ENCODE measurements around the gene MTA3. TPM values are rescaled to one million over a fixed set of nuclear protein-coding genes. Genes with fewer than 3 reads are reported as not detected.
A peak's percentile ranks its signal among the peaks of the same experiment; 100 is the strongest.

The MTA3 gene
- total and polyA plus RNA-seq, 9 of the 15 experiments (the other 6 are each of a cell fraction or from before 2014, with no cell fraction given) = 12.4 to 39.6 (median 23.5) TPM

DNA sequence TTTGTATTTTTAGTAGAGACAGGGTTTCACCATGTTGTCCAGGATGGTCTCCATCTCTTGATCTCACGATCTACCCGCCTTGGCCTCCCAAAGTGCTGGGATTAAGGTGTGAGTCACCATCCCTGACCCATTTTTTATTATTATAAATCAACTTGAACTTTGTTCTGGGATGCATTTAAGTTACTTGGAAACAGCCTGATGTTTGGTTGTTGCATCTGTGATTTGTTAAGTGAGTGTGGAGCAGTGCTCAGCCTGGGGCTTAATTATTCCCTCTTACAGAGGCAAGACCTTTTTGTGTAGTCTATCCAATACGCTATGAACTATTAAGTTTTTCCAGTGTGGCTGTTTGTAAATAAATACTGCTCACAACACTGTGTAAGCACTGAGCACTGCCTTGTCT lies 32.6 kb downstream of the MTA3 start (continued):
- TF ChIP-seq MTA3 (IDR thresholded peaks at IDR 0.05; ENCODE audit: borderline replicate concordance) (no peak), PHF20 (IDR thresholded peaks at IDR 0.05; ENCODE audit: partially characterized antibody) (no peak), DDX20 (tag; IDR thresholded peaks at IDR 0.05; ENCODE audit: low read depth) (no peak)

DNA sequence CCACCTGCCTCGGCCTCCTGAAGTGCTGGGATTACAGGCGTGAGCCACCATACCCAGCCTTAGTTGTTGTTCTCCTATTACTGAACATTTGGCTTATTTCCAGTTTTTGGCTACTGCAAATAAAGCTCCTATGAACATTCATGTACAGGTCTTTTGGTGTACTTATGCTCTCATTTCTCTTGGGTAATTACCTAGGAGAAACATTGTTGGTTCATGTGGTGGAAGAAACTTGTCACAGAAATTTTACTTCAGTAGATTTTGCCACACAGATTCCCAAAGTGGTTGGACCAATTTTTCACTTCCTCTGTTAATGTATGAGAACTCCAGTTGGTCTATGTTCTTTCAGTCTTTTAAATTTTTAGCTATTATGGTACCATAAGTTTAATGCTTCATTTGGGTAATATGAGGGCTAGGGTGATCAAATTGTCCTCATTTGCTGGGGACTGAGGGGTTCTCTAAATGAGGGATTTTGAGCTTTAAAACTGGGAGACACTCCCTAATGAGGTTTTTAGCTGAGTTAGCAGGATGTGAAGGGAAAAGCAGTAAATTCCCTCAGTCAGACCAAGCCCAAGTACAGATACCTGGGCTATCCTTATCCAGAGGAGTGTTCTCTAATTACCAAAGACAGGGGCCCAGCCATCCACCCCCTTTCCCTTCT lies 33.9 kb downstream of the MTA3 start:
- no peak overlapping the region for H3K4me3 ChIP-seq
- intact Hi-C loops (cut with micrococcal nuclease) (no loop called here), in situ Hi-C loops (cut with MboI) (no loop called here)
- H3K9me1 ChIP-seq (ENCODE audit: control insufficient read depth, insufficient read depth, low read length) = peaks cover 3% of the 10 kb centered on the region
- ATAC-seq (no peak), DNase-seq (ENCODE audit: extremely low read depth in 1 of 4, low spot score in 3 of 4) (no peak), FAIRE-seq (no peak)
- no TSS peak for BruUV-seq (replicated peaks)
- H3K27me3 ChIP-seq (ENCODE audit: control insufficient read depth in 2 of 2, insufficient read depth in 2 of 2, low read length in 2 of 2) = no peaks in the 10 kb centered on the region
- 93% methylated on average over 2 of the region's 2 CpGs for WGBS (ENCODE audit: insufficient coverage, low coverage, missing lambda C conversion rate)
- H3K27ac ChIP-seq (ENCODE audit: extremely low read depth, low read depth, low read length) = no peak overlapping the region
- H3K9ac ChIP-seq (ENCODE audit: insufficient read depth in 1 of 2, low read depth in 2 of 2, low read length in 2 of 2) = no peak overlapping the region
- POLR2A ChIA-PET = interaction anchor here (1.1 kb wide), 1 partner anchor 8 kb away, joined by 3 read pairs; no protein-coding TSS in a partner anchor
- no peaks in the 10 kb centered on the region for H3K36me3 ChIP-seq (ENCODE audit: control insufficient read depth, insufficient read depth, low read length)
- no peaks in the 10 kb centered on the region for H3K79me2 ChIP-seq (ENCODE audit: control insufficient read depth, insufficient read depth, low read length)
- no peak overlapping the region for H3K4me2 ChIP-seq (ENCODE audit: insufficient read depth, low read length)
- CTCF ChIA-PET (ENCODE audit: low intra/inter-chr PET ratio) = no interaction called here
- H2AFZ ChIP-seq (ENCODE audit: low read depth, low read length) = no peak overlapping the region
- no peaks in the 10 kb centered on the region for H4K20me1 ChIP-seq (replicated peaks; ENCODE audit: control insufficient read depth, insufficient read depth, low read length)
- no peaks in the 10 kb centered on the region; a peak in 1 of 5 replicates for H3K4me1 ChIP-seq (replicated peaks in 1 of 2; ENCODE audit: control insufficient read depth in 2 of 2, insufficient read depth in 2 of 2, low read length in 2 of 2)
- no peaks in the 10 kb centered on the region for H3K9me3 ChIP-seq (replicated peaks; ENCODE audit: control insufficient read depth, insufficient read depth, low read depth, low read length)
- TF ChIP-seq, protein P1, sequence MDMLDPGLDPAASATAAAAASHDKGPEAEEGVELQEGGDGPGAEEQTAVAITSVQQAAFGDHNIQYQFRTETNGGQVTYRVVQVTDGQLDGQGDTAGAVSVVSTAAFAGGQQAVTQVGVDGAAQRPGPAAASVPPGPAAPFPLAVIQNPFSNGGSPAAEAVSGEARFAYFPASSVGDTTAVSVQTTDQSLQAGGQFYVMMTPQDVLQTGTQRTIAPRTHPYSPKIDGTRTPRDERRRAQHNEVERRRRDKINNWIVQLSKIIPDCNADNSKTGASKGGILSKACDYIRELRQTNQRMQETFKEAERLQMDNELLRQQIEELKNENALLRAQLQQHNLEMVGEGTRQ (CRISPR knock-in tag; IDR thresholded peaks at IDR 0.05) = no peak
- TF ChIP-seq RAD51 (IDR thresholded peaks at IDR 0.05; ENCODE audit: borderline replicate concordance, low read depth) (no peak), ZNF316 (IDR thresholded peaks at IDR 0.05) (peak; percentile 79), C11orf30 (IDR thresholded peaks at IDR 0.05; ENCODE audit: low read depth) (peak; percentile 79), FOXP1 (CRISPR knock-in tag; IDR thresholded peaks at IDR 0.05) (no peak), MAFG (tag; conservative IDR thresholded peaks at IDR 0.05) (peak; percentile 63), SP2 (IDR thresholded peaks at IDR 0.05; ENCODE audit: extremely low read depth, low read depth, low read length, poor library complexity, severe bottlenecking) (no peak), MAFK (IDR thresholded peaks at IDR 0.05; ENCODE audit: low read length) (no peak), KLF6 (CRISPR knock-in tag; IDR thresholded peaks at IDR 0.05; ENCODE audit: borderline replicate concordance) (no peak), ZC3H4 (CRISPR knock-in tag; IDR thresholded peaks at IDR 0.05; ENCODE audit: borderline replicate concordance) (no peak), U2AF2 (optimal IDR thresholded peaks at IDR 0.05; ENCODE audit: low read depth, low read length) (no peak), NR1H2 (CRISPR knock-in tag; IDR thresholded peaks at IDR 0.05) (no peak)
- TF ChIP-seq, protein P2, sequence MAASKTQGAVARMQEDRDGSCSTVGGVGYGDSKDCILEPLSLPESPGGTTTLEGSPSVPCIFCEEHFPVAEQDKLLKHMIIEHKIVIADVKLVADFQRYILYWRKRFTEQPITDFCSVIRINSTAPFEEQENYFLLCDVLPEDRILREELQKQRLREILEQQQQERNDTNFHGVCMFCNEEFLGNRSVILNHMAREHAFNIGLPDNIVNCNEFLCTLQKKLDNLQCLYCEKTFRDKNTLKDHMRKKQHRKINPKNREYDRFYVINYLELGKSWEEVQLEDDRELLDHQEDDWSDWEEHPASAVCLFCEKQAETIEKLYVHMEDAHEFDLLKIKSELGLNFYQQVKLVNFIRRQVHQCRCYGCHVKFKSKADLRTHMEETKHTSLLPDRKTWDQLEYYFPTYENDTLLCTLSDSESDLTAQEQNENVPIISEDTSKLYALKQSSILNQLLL (CRISPR knock-in tag; IDR thresholded peaks at IDR 0.05; ENCODE audit: borderline replicate concordance) = no peak
- TF ChIP-seq, protein P3, sequence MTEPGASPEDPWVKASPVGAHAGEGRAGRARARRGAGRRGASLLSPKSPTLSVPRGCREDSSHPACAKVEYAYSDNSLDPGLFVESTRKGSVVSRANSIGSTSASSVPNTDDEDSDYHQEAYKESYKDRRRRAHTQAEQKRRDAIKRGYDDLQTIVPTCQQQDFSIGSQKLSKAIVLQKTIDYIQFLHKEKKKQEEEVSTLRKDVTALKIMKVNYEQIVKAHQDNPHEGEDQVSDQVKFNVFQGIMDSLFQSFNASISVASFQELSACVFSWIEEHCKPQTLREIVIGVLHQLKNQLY (CRISPR knock-in tag; conservative IDR thresholded peaks at IDR 0.05) = no peak
- TF ChIP-seq, protein P4, sequence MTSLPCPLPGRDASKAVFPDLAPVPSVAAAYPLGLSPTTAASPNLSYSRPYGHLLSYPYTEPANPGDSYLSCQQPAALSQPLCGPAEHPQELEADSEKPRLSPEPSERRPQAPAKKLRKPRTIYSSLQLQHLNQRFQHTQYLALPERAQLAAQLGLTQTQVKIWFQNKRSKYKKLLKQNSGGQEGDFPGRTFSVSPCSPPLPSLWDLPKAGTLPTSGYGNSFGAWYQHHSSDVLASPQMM (CRISPR knock-in tag; IDR thresholded peaks at IDR 0.05) = no peak

Data from K562 (cell line).